Upper lobe of left lung (tissue), 4 donors: ENCODE results near the gene MTARC2.

Experiments
- CTCF ChIP-seq, 6 experiments: fragments of 450-650 bp in 4 of 6; fragments of 200-600 bp in 2 of 6; sonication (generic) in 2 of 6; IDR thresholded peaks; one replicate each; pipeline ENCODE4 v1.5.1; 2016 to 2019; ENCODE audit warnings: antibody characterized with exemption in 6 of 6
- POLR2A ChIP-seq, 4 donors: fragments of 450-650 bp; IDR thresholded peaks; one replicate each; pipeline ENCODE4 v1.5.1; 2016 to 2017; ENCODE audit warnings: antibody characterized with exemption in 4 of 4, mild to moderate bottlenecking in 2 of 4
- POLR2AphosphoS5 ChIP-seq, 2 donors: sonication (generic); formaldehyde crosslinking; IDR thresholded peaks; one replicate each; pipeline ENCODE4 v1.5.1; 2017; ENCODE audit warnings: antibody characterized with exemption in 2 of 2

- TF ChIP-seq CTCF (IDR thresholded peaks at IDR 0.05) (no peak), POLR2A (IDR thresholded peaks at IDR 0.05) (no peak), POLR2AphosphoS5 (IDR thresholded peaks at IDR 0.05) (no peak)
Measured at GRCh38 chr1:220800262-220800661, 52.1 kb downstream of the MTARC2 start.
